Measurements from ENCODE around the gene OTOG. TPM values are rescaled to one million over a fixed set of nuclear protein-coding genes. Genes with fewer than 3 reads are reported as not detected.

The OTOG gene
- total RNA-seq, 1 experiment from 2014 or later, result not detected

DNA sequence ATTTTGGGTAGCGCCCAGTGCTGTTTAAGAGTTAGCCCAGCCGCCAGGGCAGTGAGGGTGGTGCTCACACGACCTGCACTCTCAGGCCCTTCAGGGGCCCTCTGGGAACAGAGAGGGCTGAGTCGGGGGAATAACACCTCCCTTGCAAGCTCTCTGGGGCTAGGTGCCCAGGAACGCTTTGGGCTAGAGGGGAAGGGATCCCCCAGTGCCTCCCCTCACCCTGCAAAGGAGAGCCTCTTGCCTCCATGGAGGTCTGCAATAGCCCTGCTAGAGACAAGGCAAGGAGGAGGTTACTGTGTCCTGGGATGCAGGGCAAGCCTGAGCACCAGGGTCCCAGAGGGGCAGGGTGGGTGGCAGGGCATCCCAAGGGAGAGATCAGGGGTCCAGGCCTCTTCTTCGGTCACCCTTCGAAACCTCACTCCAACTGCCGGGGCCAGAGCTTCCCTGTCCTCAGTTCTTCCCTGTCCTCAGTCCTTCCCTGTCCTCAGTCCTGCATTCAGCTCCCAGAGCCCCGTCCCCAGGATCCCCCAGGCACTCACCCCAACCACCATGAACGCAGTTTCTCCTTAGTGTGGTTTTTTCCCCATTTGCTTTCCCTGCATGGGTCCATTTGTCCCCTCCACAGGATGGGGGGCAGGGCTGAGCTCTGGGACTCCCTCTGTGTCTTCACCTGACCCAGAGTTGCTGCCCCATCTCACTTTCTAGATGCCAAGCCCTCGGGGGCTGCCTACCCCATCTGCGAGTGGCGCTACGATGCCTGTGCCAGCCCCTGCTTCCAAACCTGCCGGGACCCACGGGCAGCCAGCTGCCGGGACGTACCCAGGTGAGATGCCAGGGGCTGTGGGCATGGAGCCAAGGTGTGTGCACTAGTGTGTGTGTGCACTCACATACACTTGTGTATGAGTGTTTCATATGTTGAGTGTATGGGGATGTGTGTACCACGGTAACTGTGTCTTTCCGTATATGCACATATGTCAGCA is 60.8 kb downstream of the OTOG start:
- no peak overlapping the region for H3K4me2 ChIP-seq (ENCODE audit: low read length)
- ChIA-PET CTCF (no interaction called here), POLR2A (ENCODE audit: unreplicated experiment) (no interaction called here)
- no peak overlapping the region for H2AFZ ChIP-seq (ENCODE audit: low read length)
- no peaks in the 10 kb centered on the region for H4K20me1 ChIP-seq (ENCODE audit: low read length)
- TF ChIP-seq EZH2phosphoT487 (IDR thresholded peaks at IDR 0.05; ENCODE audit: borderline replicate concordance, low read length) (no peak), EZH2 (IDR thresholded peaks at IDR 0.05; ENCODE audit: low read length, unreplicated experiment) (no peak)
- TF ChIP-seq, protein P1, sequence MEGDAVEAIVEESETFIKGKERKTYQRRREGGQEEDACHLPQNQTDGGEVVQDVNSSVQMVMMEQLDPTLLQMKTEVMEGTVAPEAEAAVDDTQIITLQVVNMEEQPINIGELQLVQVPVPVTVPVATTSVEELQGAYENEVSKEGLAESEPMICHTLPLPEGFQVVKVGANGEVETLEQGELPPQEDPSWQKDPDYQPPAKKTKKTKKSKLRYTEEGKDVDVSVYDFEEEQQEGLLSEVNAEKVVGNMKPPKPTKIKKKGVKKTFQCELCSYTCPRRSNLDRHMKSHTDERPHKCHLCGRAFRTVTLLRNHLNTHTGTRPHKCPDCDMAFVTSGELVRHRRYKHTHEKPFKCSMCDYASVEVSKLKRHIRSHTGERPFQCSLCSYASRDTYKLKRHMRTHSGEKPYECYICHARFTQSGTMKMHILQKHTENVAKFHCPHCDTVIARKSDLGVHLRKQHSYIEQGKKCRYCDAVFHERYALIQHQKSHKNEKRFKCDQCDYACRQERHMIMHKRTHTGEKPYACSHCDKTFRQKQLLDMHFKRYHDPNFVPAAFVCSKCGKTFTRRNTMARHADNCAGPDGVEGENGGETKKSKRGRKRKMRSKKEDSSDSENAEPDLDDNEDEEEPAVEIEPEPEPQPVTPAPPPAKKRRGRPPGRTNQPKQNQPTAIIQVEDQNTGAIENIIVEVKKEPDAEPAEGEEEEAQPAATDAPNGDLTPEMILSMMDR (conservative IDR thresholded peaks at IDR 0.05; ENCODE audit: low read depth, low read length), result no peak
- H3K36me3 ChIP-seq (ENCODE audit: low read depth, low read length), result no peaks in the 10 kb centered on the region
- ATAC-seq (no peak), DNase-seq (no peak)
- H3K4me1 ChIP-seq (ENCODE audit: insufficient read depth, low read length), result no peaks in the 10 kb centered on the region
- intact Hi-C loops (cut with micrococcal nuclease), result no loop called here
- no peaks in the 10 kb centered on the region for H3K9me2 ChIP-seq (replicated peaks; ENCODE audit: low read length)
- no TSS peak for BruUV-seq (replicated peaks)
- no peaks in the 10 kb centered on the region for H3F3A ChIP-seq (ENCODE audit: low read length, unreplicated experiment)
- peaks cover 5% of the 10 kb centered on the region; the same call in 1 of the 2 replicates for H3K27me3 ChIP-seq (ENCODE audit: low read length)
- H3K9ac ChIP-seq (ENCODE audit: low read length), result no peak overlapping the region
- no peak overlapping the region for H3K4me3 ChIP-seq (ENCODE audit: low read length)
- no peaks in the 10 kb centered on the region for H3K9me3 ChIP-seq (ENCODE audit: low read length)
- no peaks in the 10 kb centered on the region for H3K79me2 ChIP-seq (ENCODE audit: low read length)
- no peak overlapping the region for H3K27ac ChIP-seq (ENCODE audit: low read length)

DNA sequence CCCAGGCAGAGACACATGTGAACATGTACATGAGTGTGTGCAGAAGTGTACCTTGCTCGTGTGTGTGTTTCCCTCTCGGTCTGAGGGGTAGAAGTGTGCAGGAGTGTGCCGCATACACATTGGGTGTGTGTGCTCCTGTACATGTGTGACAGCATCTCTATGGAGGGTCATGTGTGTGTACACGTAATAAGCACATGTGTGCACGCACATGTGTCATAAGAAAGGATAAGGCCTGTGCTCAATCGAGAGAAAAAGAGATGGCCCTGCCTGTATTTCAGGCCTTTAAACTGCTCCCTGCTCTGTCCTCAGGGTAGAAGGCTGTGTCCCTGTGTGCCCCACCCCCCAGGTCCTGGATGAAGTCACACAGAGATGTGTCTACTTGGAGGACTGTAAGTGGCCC is 61.8 kb downstream of the OTOG start:
- ATAC-seq, result no peak
- Histone ChIP-seq H3K36me3 (ENCODE audit: low read depth, low read length) (no peaks in the 10 kb centered on the region), H3K4me3 (ENCODE audit: low read length) (no peak overlapping the region), H3K27ac (ENCODE audit: low read length) (no peak overlapping the region), H3F3A (ENCODE audit: low read length, unreplicated experiment) (no peaks in the 10 kb centered on the region), H2AFZ (ENCODE audit: low read length) (no peak overlapping the region), H3K79me2 (ENCODE audit: low read length) (no peaks in the 10 kb centered on the region), H3K4me1 (ENCODE audit: insufficient read depth, low read length) (no peaks in the 10 kb centered on the region), H3K4me2 (ENCODE audit: low read length) (no peak overlapping the region), H3K9me3 (ENCODE audit: low read length) (no peaks in the 10 kb centered on the region), H4K20me1 (ENCODE audit: low read length) (no peaks in the 10 kb centered on the region), H3K27me3 (ENCODE audit: low read length) (peaks cover 12% of the 10 kb centered on the region), H3K9me2 (replicated peaks; ENCODE audit: low read length) (no peaks in the 10 kb centered on the region), H3K9ac (ENCODE audit: low read length) (no peak overlapping the region)
- no TSS peak for BruUV-seq (replicated peaks)
- ChIA-PET CTCF (no interaction called here), POLR2A (ENCODE audit: unreplicated experiment) (no interaction called here)
- TF ChIP-seq, protein P1 (conservative IDR thresholded peaks at IDR 0.05; ENCODE audit: low read depth, low read length), result no peak
- no peak for TF ChIP-seq EZH2 (IDR thresholded peaks at IDR 0.05; ENCODE audit: low read length, unreplicated experiment)
- no peak for TF ChIP-seq EZH2phosphoT487 (IDR thresholded peaks at IDR 0.05; ENCODE audit: borderline replicate concordance, low read length)
- intact Hi-C loops (cut with micrococcal nuclease), result no loop called here
- DNase-seq, result no peak
